Left lung (tissue), 10 donors: Measurements from ENCODE around the gene TMEM74B. TPM values are rescaled to one million over a fixed set of nuclear protein-coding genes. Genes with fewer than 3 reads are reported as not detected.

Source experiments
- ATAC-seq: fragments of 200-7000 bp; cut with Tn5 transposase; one replicate; pipeline ENCODE4 v1.9.1; 2020; ENCODE audit warnings: moderate library complexity
- DNase-seq, 4 donors: peaks; one replicate each; pipeline ENCODE4 v3.0.0-alpha.2; 2013 to 2020
- H3K27ac ChIP-seq, 2 donors: fragments of 200-600 bp; sonication (generic) in 1 of 2; one replicate each; pipeline versions ENCODE4 v1.5.0 to v1.8.0; 2020 to 2021
- H3K27me3 ChIP-seq, 2 donors: fragments of 200-600 bp; sonication (generic) in 1 of 2; one replicate each; pipeline versions ENCODE4 v1.5.0 to v1.8.0; 2020 to 2021
- H3K36me3 ChIP-seq, 2 donors: fragments of 200-600 bp; sonication (generic) in 1 of 2; one replicate each; pipeline versions ENCODE4 v1.5.0 to v1.8.0; 2020 to 2021
- H3K4me1 ChIP-seq, 2 donors: fragments of 200-600 bp; one replicate each; pipeline ENCODE4 v1.8.0; 2021
- H3K4me3 ChIP-seq, 2 donors: fragments of 200-600 bp; sonication (generic) in 1 of 2; one replicate each; pipeline versions ENCODE4 v1.5.0 to v1.8.0; 2020 to 2021; ENCODE audit warnings: mild to moderate bottlenecking in 1 of 2
- H3K9me3 ChIP-seq, 2 donors: fragments of 200-600 bp; sonication (generic) in 1 of 2; one replicate each; pipeline versions ENCODE4 v1.5.0 to v1.8.0; 2020 to 2021
- CTCF ChIP-seq, 2 donors: fragments of 200-600 bp; sonication (generic) in 1 of 2; IDR thresholded peaks; one replicate each; pipeline versions ENCODE4 v1.5.0 to v1.8.0; 2021; ENCODE audit warnings: antibody characterized with exemption in 2 of 2
- intact Hi-C, 2 donors: fragments of 100-400 bp; cut with DNase I; formaldehyde crosslinking; loops; one replicate each; pipeline versions ENCODE4 v1.11.2 to v1.14.2; 2022
- polyA plus RNA-seq, 6 donors: library from polyadenylated mRNA; unstranded; fragments of 120-200 nt; gene quantifications; one replicate each; pipeline ENCODE4 v1.2.1, GENCODE V29; 2013; ENCODE audit not compliant: insufficient read length in 6 of 6
- total RNA-seq, 2 donors: library from RNA; stranded (reverse); fragmentation: NEBNext Ultra II Directional; extraction: Animal tissue kit (Norgen Biotek cat#: 25700); gene quantifications; one replicate each; pipeline ENCODE4 v1.2.1, GENCODE V29; 2021
- donor health status: DM: no; HTN: yes; CAD: no.
- donor health status: DM: no; HTN: no; CAD: no.

The TMEM74B gene
- total and polyA plus RNA-seq, 8 donors: 4.0 to 16.3 (median 13.0) TPM

- intact Hi-C loops: no loop called here
- no peak overlapping the region for H3K4me3 ChIP-seq
- H3K9me3 ChIP-seq: no peaks in the 10 kb centered on the region
- no peaks in the 10 kb centered on the region for H3K27me3 ChIP-seq
- ATAC-seq: no peak
- no peak for TF ChIP-seq CTCF (IDR thresholded peaks at IDR 0.05)
- no peak overlapping the region for H3K27ac ChIP-seq
- H3K36me3 ChIP-seq: peaks cover 0 to 99% of the 10 kb centered on the region in 2 donors
- no peaks in the 10 kb centered on the region for H3K4me1 ChIP-seq
- DNase-seq: no peak
Measured at GRCh38 chr20:1164871-1165270, 19.9 kb downstream of the TMEM74B start.

GRCh38 chr20:1163653-1164052 is 21.1 kb downstream of the TMEM74B start:
- Histone ChIP-seq H3K36me3 (peaks cover 0 to 98% of the 10 kb centered on the region in 2 donors), H3K27me3 (no peaks in the 10 kb centered on the region), H3K4me3 (no peak overlapping the region), H3K27ac (no peak overlapping the region), H3K4me1 (no peaks in the 10 kb centered on the region), H3K9me3 (no peaks in the 10 kb centered on the region)
- TF ChIP-seq CTCF (IDR thresholded peaks at IDR 0.05): no peak
- ATAC-seq (no peak), DNase-seq (no peak)
- intact Hi-C loops: no loop called here

GRCh38 chr20:1163105-1163504 is 21.7 kb downstream of the TMEM74B start:
- Histone ChIP-seq H3K27ac (no peak overlapping the region), H3K4me1 (no peaks in the 10 kb centered on the region), H3K36me3 (peaks cover 0 to 98% of the 10 kb centered on the region in 2 donors), H3K4me3 (no peak overlapping the region), H3K27me3 (no peaks in the 10 kb centered on the region), H3K9me3 (no peaks in the 10 kb centered on the region)
- intact Hi-C loops: no loop called here
- DNase-seq (no peak), ATAC-seq (no peak)
- no peak for TF ChIP-seq CTCF (IDR thresholded peaks at IDR 0.05)

- Histone ChIP-seq H3K4me3 (no peak overlapping the region), H3K36me3 (peaks cover 0 to 87% of the 10 kb centered on the region in 2 donors), H3K27me3 (no peaks in the 10 kb centered on the region), H3K4me1 (no peaks in the 10 kb centered on the region), H3K9me3 (no peaks in the 10 kb centered on the region), H3K27ac (no peak overlapping the region)
- no peak for TF ChIP-seq CTCF (IDR thresholded peaks at IDR 0.05)
- no peak for ATAC-seq
- intact Hi-C loops: no loop called here
- no peak for DNase-seq
Measured at GRCh38 chr20:1160991-1161390, 23.8 kb downstream of the TMEM74B start.

- Histone ChIP-seq H3K27me3 (no peaks in the 10 kb centered on the region), H3K9me3 (no peaks in the 10 kb centered on the region), H3K4me3 (no peak overlapping the region), H3K27ac (no peak overlapping the region), H3K4me1 (no peaks in the 10 kb centered on the region), H3K36me3 (peaks cover 0 to 84% of the 10 kb centered on the region in 2 donors)
- DNase-seq: no peak
- no peak for ATAC-seq
- intact Hi-C loops: no loop called here
- no peak for TF ChIP-seq CTCF (IDR thresholded peaks at IDR 0.05)
Measured at GRCh38 chr20:1160496-1160895, 24.3 kb downstream of the TMEM74B start.
